ENCODE results near the gene CHURC1.
A peak's percentile ranks its signal among the peaks of the same experiment; 100 is the strongest.

Gene CHURC1

GRCh38 chr14:64963611-64964010 is 49.4 kb downstream of the CHURC1 start:
- ChIA-PET CTCF (interaction anchor here (0.7 to 0.8 kb wide), 2 partner anchors 10 to 116 kb away, joined by 3 read pairs; no protein-coding TSS in a partner anchor), POLR2A (interaction anchor here (0.6 kb wide), 1 partner anchor 77 kb away, joined by 3 read pairs; no protein-coding TSS in a partner anchor)
- Histone ChIP-seq H3K36me3 (ENCODE audit: control insufficient read depth in 2 of 2, insufficient read depth in 1 of 2, low read length in 2 of 2) (no peaks in the 10 kb centered on the region), H3K4me1 (ENCODE audit: control insufficient read depth, insufficient read depth, low read length) (no peaks in the 10 kb centered on the region), H3K27ac (ENCODE audit: extremely low read depth, low read depth, low read length) (no peak overlapping the region), H3K9me3 (ENCODE audit: control insufficient read depth, insufficient read depth, low read depth, low read length) (no peaks in the 10 kb centered on the region), H3K4me3 (ENCODE audit: low read depth, low read length) (no peak overlapping the region)
- TF ChIP-seq PRDM1 (tag by site-specific recombination; IDR thresholded peaks at IDR 0.05) (no peak), ZNF266 (tag by site-specific recombination; IDR thresholded peaks at IDR 0.05; ENCODE audit: low read depth) (no peak), MEIS1 (CRISPR knock-in tag; IDR thresholded peaks at IDR 0.05; ENCODE audit: borderline replicate concordance) (no peak), REST (tag by site-specific recombination; IDR thresholded peaks at IDR 0.05) (no peak), WT1 (tag by site-specific recombination; IDR thresholded peaks at IDR 0.05) (no peak)

DNA sequence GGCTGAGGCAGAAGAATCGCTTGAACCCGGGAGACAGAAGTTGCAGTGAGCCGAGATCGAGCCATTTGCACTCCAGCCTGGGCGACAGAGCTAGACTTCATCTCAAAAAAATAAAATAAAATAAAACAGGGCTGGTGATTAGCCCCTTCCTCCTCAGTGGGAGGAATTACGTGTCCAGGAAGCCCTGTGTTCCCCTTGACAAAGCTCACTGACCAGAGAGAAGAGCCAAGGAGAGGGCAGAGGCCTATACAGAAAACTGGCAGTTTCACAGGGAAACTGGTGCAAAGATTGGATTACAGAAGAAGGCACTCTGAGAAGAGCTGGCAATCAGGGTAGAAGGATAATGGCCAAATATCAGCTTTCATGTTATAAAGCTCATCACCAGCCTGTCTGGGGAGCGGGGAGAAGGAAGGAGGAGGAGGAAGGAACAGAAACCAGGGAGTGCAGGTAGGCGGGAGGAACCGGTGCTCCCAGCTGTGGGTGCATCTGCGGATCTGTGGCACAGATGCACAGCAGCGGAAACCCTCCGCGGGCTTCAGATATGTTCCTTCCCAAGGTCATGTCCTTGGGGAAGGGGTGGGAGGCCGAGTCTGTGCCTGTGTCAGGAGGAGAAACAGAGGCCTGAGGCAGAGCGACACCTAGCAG is 51.2 kb downstream of the CHURC1 start:
- no peak overlapping the region for H3K27ac ChIP-seq (ENCODE audit: extremely low read depth, low read depth, low read length)
- H3K4me3 ChIP-seq (ENCODE audit: low read depth, low read length) = no peak overlapping the region
- CTCF ChIA-PET = interaction anchor here (0.5 kb wide), 1 partner anchor 127 kb away, joined by 3 read pairs; no protein-coding TSS in a partner anchor
- H3K36me3 ChIP-seq (ENCODE audit: control insufficient read depth in 2 of 2, insufficient read depth in 1 of 2, low read length in 2 of 2) = no peaks in the 10 kb centered on the region
- no peak for TF ChIP-seq ZNF394 (tag by site-specific recombination; IDR thresholded peaks at IDR 0.05; ENCODE audit: borderline replicate concordance)
- 0 out of 2 replicates have a peak, but pooled peaks have one; percentile 13 for TF ChIP-seq EGR2 (tag by site-specific recombination; IDR thresholded peaks at IDR 0.05; ENCODE audit: low read depth)
- TF ChIP-seq ZFP41 (tag by site-specific recombination; IDR thresholded peaks at IDR 0.05; ENCODE audit: borderline replicate concordance) = no peak
- H3K4me1 ChIP-seq (ENCODE audit: control insufficient read depth, insufficient read depth, low read length) = 0 out of 2 replicates have a peak, but pooled peaks cover 3% of the 10 kb centered on the region
- POLR2A ChIA-PET = no interaction called here
- H3K9me3 ChIP-seq (ENCODE audit: control insufficient read depth, insufficient read depth, low read depth, low read length) = no peaks in the 10 kb centered on the region

GRCh38 chr14:64966976-64967375 is 52.7 kb downstream of the CHURC1 start:
- Histone ChIP-seq H3K4me3 (ENCODE audit: low read depth, low read length) (no peak overlapping the region), H3K9me3 (ENCODE audit: control insufficient read depth, insufficient read depth, low read depth, low read length) (no peaks in the 10 kb centered on the region), H3K36me3 (ENCODE audit: control insufficient read depth in 2 of 2, insufficient read depth in 1 of 2, low read length in 2 of 2) (no peaks in the 10 kb centered on the region), H3K4me1 (ENCODE audit: control insufficient read depth, insufficient read depth, low read length) (peaks cover 7% of the 10 kb centered on the region; the same call in 1 of the 2 replicates), H3K27ac (ENCODE audit: extremely low read depth, low read depth, low read length) (no peak overlapping the region)
- POLR2A ChIA-PET = no interaction called here
- TF ChIP-seq ZNF510 (tag by site-specific recombination; IDR thresholded peaks at IDR 0.05; ENCODE audit: insufficient replicate concordance) = no peak
- TF ChIP-seq PRDM6 (tag by site-specific recombination; IDR thresholded peaks at IDR 0.05) = no peak
- no peak for TF ChIP-seq ZNF549 (tag by site-specific recombination; IDR thresholded peaks at IDR 0.05)
- TF ChIP-seq ZNF341 (tag by site-specific recombination; IDR thresholded peaks at IDR 0.05; ENCODE audit: low read depth) = no peak
- no peak for TF ChIP-seq ZNF514 (tag by site-specific recombination; IDR thresholded peaks at IDR 0.05)
- TF ChIP-seq ZNF10 (tag by site-specific recombination; IDR thresholded peaks at IDR 0.05) = no peak
- no peak for TF ChIP-seq ZNF660 (tag by site-specific recombination; IDR thresholded peaks at IDR 0.05)
- CTCF ChIA-PET = no interaction called here

Data from HEK293 (cell line).